ENCODE results near the gene RNF34.
A peak's percentile ranks its signal among the peaks of the same experiment; 100 is the strongest.

DNA sequence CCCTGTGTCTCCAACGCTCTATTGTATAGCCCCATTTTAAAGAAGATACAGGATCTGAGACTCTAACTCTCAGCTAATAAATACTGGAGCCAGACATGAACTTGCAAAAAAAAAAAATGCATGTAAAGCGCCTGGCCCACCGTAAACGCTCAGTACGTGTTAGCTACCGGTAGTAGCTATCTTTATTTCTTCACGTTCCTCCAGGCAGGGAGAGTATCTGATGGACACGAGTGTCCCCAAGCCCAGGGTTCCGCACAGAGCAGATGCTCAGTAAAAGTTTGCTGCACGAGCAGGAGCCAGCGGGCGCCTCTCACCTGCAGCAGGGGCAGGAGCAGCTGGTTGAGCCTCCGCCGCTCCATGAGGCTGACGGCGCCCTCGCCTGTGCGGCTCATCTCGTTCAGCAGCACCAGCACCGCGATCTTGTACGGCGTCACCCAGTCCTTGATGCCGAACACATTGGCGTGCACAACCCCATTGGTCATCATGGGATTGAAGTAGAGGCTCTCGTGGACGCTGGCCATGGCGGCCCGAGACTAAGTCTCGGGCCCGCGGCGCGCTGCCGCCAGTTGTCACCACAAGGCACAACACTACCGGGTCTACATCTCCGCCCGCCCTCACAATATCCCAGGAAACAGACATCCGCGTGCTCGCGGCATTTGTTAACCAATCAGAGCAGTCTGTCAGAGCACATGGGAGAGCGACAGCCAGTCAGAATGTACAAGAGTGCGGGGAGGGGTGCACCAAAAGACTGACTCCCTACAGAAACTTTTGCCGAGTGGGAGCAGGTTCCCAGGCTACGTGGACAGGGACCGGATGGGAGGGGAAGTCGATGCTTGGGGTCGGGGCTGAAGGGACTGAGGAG, 47.9 kb upstream of the RNF34 start, which contains the start of gene ANAPC5:
- TF ChIP-seq POLR2A (IDR thresholded peaks at IDR 0.05), result peak; percentile 71 to 87
- TF ChIP-seq, protein P1, sequence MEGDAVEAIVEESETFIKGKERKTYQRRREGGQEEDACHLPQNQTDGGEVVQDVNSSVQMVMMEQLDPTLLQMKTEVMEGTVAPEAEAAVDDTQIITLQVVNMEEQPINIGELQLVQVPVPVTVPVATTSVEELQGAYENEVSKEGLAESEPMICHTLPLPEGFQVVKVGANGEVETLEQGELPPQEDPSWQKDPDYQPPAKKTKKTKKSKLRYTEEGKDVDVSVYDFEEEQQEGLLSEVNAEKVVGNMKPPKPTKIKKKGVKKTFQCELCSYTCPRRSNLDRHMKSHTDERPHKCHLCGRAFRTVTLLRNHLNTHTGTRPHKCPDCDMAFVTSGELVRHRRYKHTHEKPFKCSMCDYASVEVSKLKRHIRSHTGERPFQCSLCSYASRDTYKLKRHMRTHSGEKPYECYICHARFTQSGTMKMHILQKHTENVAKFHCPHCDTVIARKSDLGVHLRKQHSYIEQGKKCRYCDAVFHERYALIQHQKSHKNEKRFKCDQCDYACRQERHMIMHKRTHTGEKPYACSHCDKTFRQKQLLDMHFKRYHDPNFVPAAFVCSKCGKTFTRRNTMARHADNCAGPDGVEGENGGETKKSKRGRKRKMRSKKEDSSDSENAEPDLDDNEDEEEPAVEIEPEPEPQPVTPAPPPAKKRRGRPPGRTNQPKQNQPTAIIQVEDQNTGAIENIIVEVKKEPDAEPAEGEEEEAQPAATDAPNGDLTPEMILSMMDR (IDR thresholded peaks at IDR 0.05 in 4 of 5, conservative IDR thresholded peaks at IDR 0.05 in 1 of 5), result peak in 3 of 5 experiments; percentile 11 to 38 (median 28)
